HG03378 (cell line): Measurements from ENCODE around the gene HIRA.
"Not testable (repeated sequence)": the region's sequence is repeated elsewhere in the genome, so short reads cannot be mapped to it uniquely, and the experiment has no call there.

ENCODE experiments used
- ATAC-seq: cut with Tn5 transposase; IDR thresholded peaks from one replicate; pipeline ENCODE4 v1.9.1; 2021; ENCODE audit warnings: mild to moderate bottlenecking, moderate library complexity; ENCODE audit not compliant: unreplicated experiment

Gene HIRA

GRCh38 chr22:19463491-19464469 lies 32.2 kb upstream of the HIRA start:
- no peak for ATAC-seq

DNA sequence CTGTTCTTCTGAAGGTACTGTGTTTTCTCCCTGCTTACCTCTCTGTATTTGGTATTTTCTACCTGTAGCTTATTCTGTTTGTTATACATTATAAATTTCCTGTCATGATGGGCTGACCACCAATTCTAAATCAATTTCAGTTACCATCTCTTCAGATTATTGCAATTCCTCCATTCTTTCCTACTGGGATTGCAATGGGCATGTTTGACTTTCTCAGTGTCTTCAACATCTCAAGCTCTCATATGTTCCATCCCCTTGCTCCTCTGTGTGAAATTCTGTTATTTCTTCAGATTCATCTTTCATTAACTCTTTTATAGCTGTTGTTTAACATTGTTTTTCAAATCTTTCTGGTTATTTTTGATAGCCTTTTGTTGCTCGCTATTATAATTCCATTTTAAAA lies 31.5 kb upstream of the HIRA start:
- ATAC-seq = no peak

DNA sequence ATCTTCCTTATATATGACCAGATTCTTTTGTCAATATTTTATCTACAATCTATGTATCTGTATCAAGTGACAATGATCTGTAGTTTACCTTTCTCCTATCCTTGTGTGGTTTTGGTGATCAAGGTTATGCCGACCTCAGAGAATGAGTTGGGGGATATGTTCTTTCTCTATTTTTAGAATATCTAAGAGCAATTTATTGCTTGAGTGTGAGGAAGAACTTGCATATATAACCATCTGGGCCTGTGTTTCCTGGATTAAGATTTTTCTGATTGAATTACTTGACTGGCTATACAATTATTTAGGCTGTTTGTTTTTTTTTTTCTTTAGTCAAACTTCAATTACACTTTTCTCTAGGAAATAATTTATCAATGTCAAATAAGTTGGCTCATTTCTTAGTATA lies 30.0 kb upstream of the HIRA start:
- no peak for ATAC-seq

GRCh38 chr22:19460036-19460435 lies 28.5 kb upstream of the HIRA start:
- no peak for ATAC-seq

- ATAC-seq = no peak
These were observed 26.4 kb upstream of the HIRA start for GRCh38 chr22:19457828-19458428.

DNA sequence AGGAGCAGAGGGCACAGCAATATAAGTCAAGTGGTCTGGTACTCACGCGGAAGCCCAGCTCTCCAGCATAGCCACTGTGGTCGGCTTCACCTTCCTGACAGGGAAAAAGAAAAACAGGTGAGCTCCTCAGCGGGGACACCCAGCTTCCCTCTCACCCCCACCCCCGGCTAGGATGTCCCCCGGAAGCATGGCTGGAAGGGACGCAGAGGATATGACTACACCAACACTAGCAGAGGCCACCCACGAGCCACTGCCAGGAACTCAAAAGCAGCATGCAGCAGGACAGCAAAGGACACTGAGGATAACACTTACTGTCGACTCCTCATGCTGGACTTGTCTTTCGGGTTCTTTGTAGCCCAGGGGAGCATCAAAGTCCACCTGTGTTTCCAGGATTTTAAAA lies 25.0 kb upstream of the HIRA start:
- no peak for ATAC-seq

DNA sequence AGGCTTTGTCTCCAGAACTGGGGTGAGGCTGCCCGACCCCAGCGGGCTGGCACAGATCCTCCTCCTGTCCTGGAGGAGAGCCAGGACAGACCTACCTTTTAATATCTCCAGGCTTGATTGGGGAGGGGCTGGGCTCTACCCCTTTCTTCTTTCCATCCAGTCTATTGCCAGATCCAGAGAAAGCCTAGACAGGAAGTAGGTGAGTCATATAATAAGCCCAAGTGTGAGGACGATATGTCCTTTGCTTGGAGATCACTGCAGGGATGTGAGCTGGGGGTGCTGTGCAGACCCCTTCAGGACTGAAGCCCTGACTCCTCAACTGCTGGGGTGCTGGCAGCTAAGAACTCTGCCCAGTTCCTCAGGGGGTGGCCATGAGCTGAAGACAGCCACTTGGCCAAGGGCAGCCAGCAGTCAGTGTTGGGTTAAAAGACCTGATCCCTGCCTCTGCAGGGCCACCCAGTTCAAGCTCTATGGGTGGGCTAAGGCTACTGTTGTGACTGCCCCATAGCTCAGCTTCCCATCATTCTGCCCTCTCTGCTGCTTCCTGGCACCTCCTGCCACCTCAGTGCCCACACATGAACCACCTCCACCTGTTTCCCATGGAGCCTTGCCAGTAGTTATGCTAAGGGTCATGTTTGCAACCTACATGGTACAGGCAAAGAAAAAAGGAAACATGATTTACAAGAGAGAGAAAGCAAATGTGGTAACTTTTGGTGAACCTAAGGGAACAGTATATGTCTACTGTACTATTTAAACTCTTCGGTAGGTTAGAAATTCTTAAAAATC lies 24.2 kb upstream of the HIRA start:
- ATAC-seq = no peak

DNA sequence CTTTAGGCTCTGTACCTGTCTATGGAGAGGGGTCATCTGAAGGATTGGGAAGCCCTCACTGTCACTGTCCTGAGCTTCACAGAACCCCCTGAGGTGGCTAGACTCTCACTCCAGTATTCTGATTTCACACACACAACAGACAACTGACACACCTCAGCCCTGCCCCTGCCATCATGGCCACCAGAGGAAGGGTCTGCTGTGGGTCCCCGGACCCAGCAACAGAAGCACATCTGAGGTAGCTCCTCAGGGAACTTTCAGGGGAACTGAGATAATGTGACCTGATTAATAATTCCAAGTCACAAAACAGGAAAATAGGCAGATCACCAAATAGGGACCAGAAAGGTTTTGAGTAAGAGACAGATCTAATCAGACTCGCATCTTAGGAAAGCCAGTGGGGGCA lies 23.5 kb upstream of the HIRA start:
- no peak for ATAC-seq

GRCh38 chr22:19454156-19454555 lies 22.6 kb upstream of the HIRA start:
- ATAC-seq = no peak

- ATAC-seq = no peak
These were observed 22.2 kb upstream of the HIRA start for GRCh38 chr22:19453718-19454117.

DNA sequence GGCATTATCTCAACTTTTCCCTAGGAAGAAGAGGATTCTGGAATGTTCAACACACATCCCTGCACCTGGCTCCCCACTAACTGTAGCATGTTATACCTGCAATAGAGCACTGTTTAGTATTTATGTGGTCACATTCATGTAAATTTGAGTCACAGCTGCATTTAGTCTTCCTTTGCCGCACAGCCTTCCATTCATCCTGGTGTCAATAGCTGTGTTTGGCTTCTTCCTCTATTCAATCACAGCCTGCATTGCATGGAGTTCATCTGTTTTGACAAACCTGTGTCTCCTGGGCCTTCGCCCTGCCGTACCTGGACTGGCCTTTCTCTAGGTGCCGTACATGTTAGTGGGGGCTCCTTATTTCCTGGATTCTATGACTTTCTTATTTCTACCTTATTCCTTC lies 20.0 kb upstream of the HIRA start:
- ATAC-seq = no peak

DNA sequence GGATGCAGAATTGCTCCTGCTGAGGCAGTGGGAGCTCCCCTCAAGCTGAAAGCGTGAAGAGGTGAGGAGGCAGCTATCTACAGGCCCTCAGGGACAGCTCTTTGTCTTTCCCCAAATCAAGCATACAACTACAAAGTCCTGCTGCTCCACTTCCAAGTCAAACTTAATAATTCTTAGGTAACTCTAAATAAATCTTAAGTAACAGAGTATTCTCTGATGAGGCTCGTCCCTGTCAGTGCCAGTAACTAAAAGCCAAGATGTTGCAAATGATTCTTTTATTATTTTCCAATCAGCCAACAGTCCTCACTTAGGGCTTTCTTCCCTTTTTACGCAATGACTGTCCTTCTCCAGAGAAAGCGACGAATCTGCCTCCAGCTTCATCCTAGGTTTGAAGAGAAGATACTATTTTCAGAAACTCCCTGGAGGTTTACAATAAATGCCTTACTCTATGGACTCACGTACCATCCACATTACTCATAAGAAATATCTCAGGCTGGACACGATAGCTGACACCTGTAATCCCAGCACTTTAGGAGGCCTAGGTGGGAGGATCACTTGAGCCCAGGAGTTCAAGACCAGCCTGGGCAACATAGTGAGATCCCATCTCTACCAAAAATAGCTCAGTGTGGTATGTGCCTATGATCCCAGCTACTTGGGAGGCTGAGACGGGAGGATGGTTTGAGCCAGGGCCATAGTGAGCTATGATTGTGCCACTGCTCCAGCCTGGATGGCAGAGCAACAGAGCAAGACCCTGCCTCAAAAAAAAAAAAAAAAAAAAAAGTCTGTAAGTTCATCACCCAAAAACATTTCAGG lies 19.0 kb upstream of the HIRA start:
- ATAC-seq = no peak

GRCh38 chr22:19449422-19449767 lies 17.9 kb upstream of the HIRA start:
- ATAC-seq = no peak

DNA sequence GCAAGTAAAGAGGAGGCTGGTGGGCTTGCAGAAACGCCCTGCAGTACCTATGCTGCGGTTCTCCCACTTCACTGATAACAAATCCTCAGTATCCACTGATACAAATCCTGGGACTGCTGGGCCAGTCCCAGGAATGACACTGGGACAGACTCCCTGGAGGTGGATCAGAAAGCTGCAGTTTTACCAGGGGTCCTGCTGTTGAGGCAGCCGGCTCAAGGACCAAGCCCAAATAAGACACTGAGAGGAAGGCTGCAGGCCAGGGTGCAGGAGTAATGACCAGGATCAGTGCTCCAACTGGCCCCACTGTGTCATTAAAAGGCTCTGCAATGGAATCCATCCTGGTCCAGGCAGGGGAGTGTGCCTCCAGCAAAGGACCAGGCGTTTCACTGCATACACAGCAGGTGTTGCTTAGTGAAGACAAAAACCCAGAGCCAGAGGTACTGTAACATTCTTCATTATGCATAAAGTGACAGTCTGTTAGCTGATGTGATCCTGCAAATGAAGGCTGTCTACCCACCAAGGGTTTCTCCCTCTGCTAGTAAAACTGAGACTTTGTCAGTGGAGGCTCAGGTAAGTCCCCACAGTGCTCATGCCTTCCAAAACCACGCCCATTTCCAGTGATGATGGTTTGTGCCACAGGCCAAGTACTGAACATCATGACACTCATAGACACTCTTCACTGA lies 17.3 kb upstream of the HIRA start:
- no peak for ATAC-seq

GRCh38 chr22:19448076-19448607 lies 16.6 kb upstream of the HIRA start:
- peak; percentile 30 for ATAC-seq

- ATAC-seq = peak; percentile 71
These were observed 16.0 kb upstream of the HIRA start, which contains the start of gene C22orf39 for GRCh38 chr22:19447330-19448075. Gene C22orf39, minus strand, starts transcription at chr22:19447711. Its CDS starts 23 bp downstream, at chr22:19447688.

DNA sequence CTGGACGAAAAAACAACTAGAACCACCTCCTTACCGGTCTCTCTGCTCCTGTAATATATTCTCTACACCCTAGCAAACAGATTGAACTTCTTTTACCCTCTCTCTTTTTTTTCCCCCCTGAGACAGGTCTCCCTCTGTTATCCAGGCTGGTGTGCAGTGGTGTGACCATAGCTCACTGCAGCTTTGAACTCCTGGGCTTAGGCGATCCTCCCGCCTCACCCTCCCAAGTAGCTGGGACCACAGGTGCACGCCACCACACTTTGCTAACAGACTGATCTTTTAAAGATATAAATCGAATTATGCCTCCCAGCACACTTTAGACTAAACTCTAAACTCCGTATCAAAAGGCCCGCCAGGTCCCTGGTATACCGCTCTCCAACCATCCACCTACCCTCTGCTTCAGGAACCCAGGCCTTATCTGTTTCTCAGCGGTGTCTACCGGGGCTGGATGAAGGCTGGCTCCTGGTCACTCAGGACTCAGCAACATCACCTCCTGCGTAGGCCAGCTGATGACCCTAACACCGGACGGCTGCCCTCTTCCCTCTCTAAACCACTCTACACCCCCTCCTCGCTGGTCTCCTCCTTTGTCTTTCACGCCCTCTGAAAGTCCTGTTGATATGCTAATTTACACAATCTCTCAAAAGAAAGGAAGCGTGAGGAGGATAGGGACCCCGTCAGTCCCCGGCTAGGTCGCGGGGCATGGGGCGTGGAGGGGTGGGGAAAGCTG lies 15.2 kb upstream of the HIRA start:
- ATAC-seq = no peak

- not testable (repeated sequence) for ATAC-seq
These were observed 13.9 kb upstream of the HIRA start for GRCh38 chr22:19445279-19445982.
